ENCODE measurements around the gene CDK5RAP2. TPM values are rescaled to one million over a fixed set of nuclear protein-coding genes. Genes with fewer than 3 reads are reported as not detected.

Gene CDK5RAP2
- total and polyA plus RNA-seq, 10 of the 15 experiments (the other 5 are each of a cell fraction or from before 2014, with no cell fraction given): 16.2 to 53.5 (median 34.5) TPM

GRCh38 chr9:120482424-120483186, 97.4 kb downstream of the CDK5RAP2 start (continued):
- TF ChIP-seq CTCF (IDR thresholded peaks at IDR 0.05 in 2 of 3, conservative IDR thresholded peaks at IDR 0.05 in 1 of 3; ENCODE audit: control insufficient read depth in 2 of 3, extremely low read depth in 1 of 3, insufficient read depth in 1 of 3, low read depth in 3 of 3, low read length in 3 of 3): no peak
- no peak for TF ChIP-seq MXI1 (IDR thresholded peaks at IDR 0.05; ENCODE audit: low read depth, low read length)
- TF ChIP-seq NRF1 (conservative IDR thresholded peaks at IDR 0.05; ENCODE audit: low read depth, low read length): no peak
- TF ChIP-seq RFX5 (IDR thresholded peaks at IDR 0.05; ENCODE audit: low read depth, low read length): no peak

GRCh38 chr9:120481846-120482245, 98.1 kb downstream of the CDK5RAP2 start:
- in situ Hi-C loops (cut with MboI) (no loop called here), intact Hi-C loops (cut with micrococcal nuclease; ENCODE audit: unreplicated experiment) (no loop called here)
- Histone ChIP-seq H4K20me1 (ENCODE audit: control insufficient read depth, insufficient read depth) (no peaks in the 10 kb centered on the region), H3K4me1 (ENCODE audit: control insufficient read depth, insufficient read depth, low read length) (no peaks in the 10 kb centered on the region), H3K4me2 (ENCODE audit: control insufficient read depth, insufficient read depth) (no peak overlapping the region), H3K79me2 (ENCODE audit: control insufficient read depth, insufficient read depth, low read length) (no peaks in the 10 kb centered on the region), H3K9ac (ENCODE audit: control insufficient read depth, insufficient read depth, low read length) (no peak overlapping the region), H3K27ac (ENCODE audit: control insufficient read depth, insufficient read depth) (no peak overlapping the region), H3K4me3 (no peak overlapping the region), H3K36me3 (ENCODE audit: control insufficient read depth in 2 of 2, insufficient read depth in 2 of 2, low read length in 1 of 2) (peaks cover 10 to 14% of the 10 kb centered on the region in 2 experiments), H3K9me3 (replicated peaks; ENCODE audit: control insufficient read depth, insufficient read depth, low read length) (no peaks in the 10 kb centered on the region), H2AFZ (ENCODE audit: control insufficient read depth, low read depth, low read length) (no peak overlapping the region), H3K27me3 (replicated peaks in 1 of 2; ENCODE audit: control insufficient read depth in 2 of 2, insufficient read depth in 2 of 2, low read length in 1 of 2) (no peaks in the 10 kb centered on the region)
- 97% methylated on average over 2 of the region's 2 CpGs for WGBS (ENCODE audit: insufficient coverage, insufficient replicate concordance, low lambda C conversion rate, missing lambda C conversion rate)
- DNase-seq (ENCODE audit: low read depth, low spot score) (no peak), FAIRE-seq (no peak), ATAC-seq (no peak)
- ChIA-PET SMC1A (ENCODE audit: uncharacterized antibody, unreplicated experiment) (no interaction called here), CTCF (no interaction called here), RAD21 (ENCODE audit: unreplicated experiment) (no interaction called here), POLR2A (no interaction called here)
- no TSS peak for BruUV-seq (replicated peaks)
- TF ChIP-seq RELB (IDR thresholded peaks at IDR 0.05; ENCODE audit: low read depth) (no peak), NBN (IDR thresholded peaks at IDR 0.05) (no peak), SREBF1 (IDR thresholded peaks at IDR 0.05; ENCODE audit: low read length) (no peak), CEBPZ (IDR thresholded peaks at IDR 0.05; ENCODE audit: low read depth, low read length) (no peak), ZBED1 (IDR thresholded peaks at IDR 0.05; ENCODE audit: borderline replicate concordance) (no peak), JUNB (IDR thresholded peaks at IDR 0.05) (no peak), NFXL1 (IDR thresholded peaks at IDR 0.05; ENCODE audit: borderline replicate concordance) (no peak), CBX3 (IDR thresholded peaks at IDR 0.05; ENCODE audit: borderline replicate concordance, low read depth) (no peak), ZNF207 (IDR thresholded peaks at IDR 0.05; ENCODE audit: borderline replicate concordance) (no peak), MTA2 (IDR thresholded peaks at IDR 0.05; ENCODE audit: low read depth) (no peak), ZBTB33 (IDR thresholded peaks at IDR 0.05) (no peak)
